GM12878 (cell line): ENCODE results near the gene CFAP99. TPM values are rescaled to one million over a fixed set of nuclear protein-coding genes. Genes with fewer than 3 reads are reported as not detected.

Experiments
- ATAC-seq: fragments of 200-7000 bp; cut with Tn5 transposase; 3 replicates; pipeline ENCODE4 v1.9.1; 2020; ENCODE audit warnings: mild to moderate bottlenecking, moderate library complexity
- BruUV-seq: library from RNA; stranded (reverse); fragments of 400-500 nt; replicated peaks from 2 replicates; lab custom pipeline; 2021; lab: Mats Ljungman, UMichigan
- CTCF ChIA-PET: fragments of 300-600 bp; sonication (Branson Sonifier 250); formaldehyde crosslinking; extraction: SDS; loops from one replicate; lab custom pipeline; 2021; ENCODE audit warnings: inconsistent platforms; lab: Yijun Ruan, JAX
- POLR2A ChIA-PET: fragments of 350-600 bp; formaldehyde crosslinking; extraction: SDS; loops from one replicate; lab custom pipeline; 2021; ENCODE audit warnings: inconsistent platforms; lab: Charles Lee
- RAD21 ChIA-PET: fragments of 300-600 bp; sonication (Branson Sonifier 250); formaldehyde crosslinking; loops from one replicate; lab custom pipeline; 2023; ENCODE audit warnings: antibody characterized with exemption; ENCODE audit not compliant: unreplicated experiment; lab: Charles Lee
- SMC1A ChIA-PET: fragments of 300-600 bp; sonication (Branson Sonifier 250); formaldehyde crosslinking; loops from one replicate; lab custom pipeline; 2023; ENCODE audit not compliant: unreplicated experiment, uncharacterized antibody; lab: Charles Lee
- DNase-seq: peaks from one replicate; pipeline ENCODE4 v3.0.0-alpha.2; 2011; ENCODE audit warnings: low read depth, low spot score
- FAIRE-seq: peaks from 3 replicates; lab custom pipeline; 2011; peaks lifted over from hg19 to GRCh38; lab: Jason Lieb, UNC
- H2AFZ ChIP-seq: 2 replicates; pipeline ENCODE4 v1.6.0; 2011; ENCODE audit warnings: low read depth, low read length, control low read depth; ENCODE audit not compliant: control insufficient read depth
- H3K27ac ChIP-seq: 2 replicates; pipeline ENCODE4 v1.5.1; 2011; ENCODE audit warnings: control low read depth; ENCODE audit not compliant: control insufficient read depth, insufficient read depth
- H3K27me3 ChIP-seq, 2 experiments: replicated peaks in 1 of 2; 2 replicates each; pipeline versions ENCODE4 v1.6.0 to v1.6.1; 2011; ENCODE audit warnings: low read length in 1 of 2; ENCODE audit not compliant: control insufficient read depth in 2 of 2, insufficient read depth in 2 of 2
- H3K36me3 ChIP-seq, 2 experiments: 2 replicates each; pipeline ENCODE4 v1.5.1; 2011; ENCODE audit warnings: low read length in 1 of 2; ENCODE audit not compliant: control insufficient read depth in 2 of 2, insufficient read depth in 2 of 2
- H3K4me1 ChIP-seq: 2 replicates; pipeline ENCODE4 v1.6.1; 2011; ENCODE audit warnings: mild to moderate bottlenecking, low read length, moderate library complexity, mixed read lengths; ENCODE audit not compliant: control insufficient read depth, insufficient read depth
- H3K4me2 ChIP-seq: 2 replicates; pipeline ENCODE4 v1.6.0; 2011; ENCODE audit warnings: control low read depth; ENCODE audit not compliant: control insufficient read depth, insufficient read depth
- H3K4me3 ChIP-seq: fragments of 200-600 bp; sonication (generic); 2 replicates; pipeline ENCODE4 v1.5.1; 2016
- H3K79me2 ChIP-seq: 2 replicates; pipeline ENCODE4 v1.6.0; 2011; ENCODE audit warnings: low read length; ENCODE audit not compliant: control insufficient read depth, insufficient read depth
- H3K9ac ChIP-seq: 2 replicates; pipeline ENCODE4 v1.8.0; 2011; ENCODE audit warnings: low read length, control low read depth, mixed read lengths; ENCODE audit not compliant: control insufficient read depth, insufficient read depth
- H3K9me3 ChIP-seq: replicated peaks from 3 replicates; pipeline ENCODE4 v1.5.1; 2011; ENCODE audit warnings: mild to moderate bottlenecking, low read length; ENCODE audit not compliant: control insufficient read depth, insufficient read depth
- H4K20me1 ChIP-seq: 2 replicates; pipeline ENCODE4 v1.6.0; 2011; ENCODE audit not compliant: control insufficient read depth, insufficient read depth
- BCL3 ChIP-seq: IDR thresholded peaks from 2 replicates; pipeline ENCODE4 v1.6.1; 2011; ENCODE audit warnings: borderline replicate concordance, low read depth, mild to moderate bottlenecking, moderate library complexity, low read length; ENCODE audit not compliant: insufficient read depth, poor library complexity, severe bottlenecking
- EED ChIP-seq: sonication (generic); IDR thresholded peaks from 2 replicates; pipeline ENCODE4 v1.6.1; 2016; ENCODE audit warnings: antibody characterized with exemption, low read depth
- FOS ChIP-seq: IDR thresholded peaks from 3 replicates; pipeline ENCODE4 v1.6.1; 2011; ENCODE audit warnings: borderline replicate concordance; ENCODE audit not compliant: insufficient read length; ENCODE audit errors: extremely low read depth
- IRF3 ChIP-seq: fragments of 450-650 bp; IDR thresholded peaks from 2 replicates; pipeline ENCODE4 v1.6.1; 2014; ENCODE audit warnings: mild to moderate bottlenecking
- JUNB ChIP-seq: IDR thresholded peaks from 2 replicates; pipeline ENCODE4 v1.6.1; 2016; ENCODE audit warnings: antibody characterized with exemption, mild to moderate bottlenecking
- JUND ChIP-seq: IDR thresholded peaks from 2 replicates; pipeline ENCODE4 v1.6.1; 2012; ENCODE audit warnings: low read depth, mild to moderate bottlenecking, low read length, improper control_type of control experiment, moderate library complexity
- MYB ChIP-seq: fragments of 150-350 bp; IDR thresholded peaks from 2 replicates; pipeline ENCODE4 v1.6.1; 2014; ENCODE audit warnings: mild to moderate bottlenecking, low read depth, low read length, borderline replicate concordance
- PAX5 ChIP-seq: IDR thresholded peaks from 2 replicates; pipeline ENCODE4 v1.6.1; 2011; ENCODE audit warnings: low read depth, low read length, borderline replicate concordance
- PML ChIP-seq: IDR thresholded peaks from 2 replicates; pipeline ENCODE4 v1.6.1; 2012; ENCODE audit warnings: low read length, inconsistent platforms
- RELA ChIP-seq: fragments of 450-650 bp; IDR thresholded peaks from 2 replicates; pipeline ENCODE4 v1.8.0; 2014; ENCODE audit warnings: borderline replicate concordance; ENCODE audit not compliant: partially characterized antibody
- ZBTB4 ChIP-seq: fragments of 450-650 bp; formaldehyde crosslinking; IDR thresholded peaks from 2 replicates; pipeline ENCODE4 v1.4.0; 2022; ENCODE audit warnings: mild to moderate bottlenecking, moderate library complexity
- WGBS: methylation state at CpG from one replicate; pipeline ENCODE4 v1.1.6; 2016; ENCODE audit warnings: low lambda C conversion rate; ENCODE audit not compliant: insufficient replicate concordance, insufficient coverage; ENCODE audit errors: missing lambda C conversion rate; 5-methylcytosine and 5-hydroxymethylcytosine counted together
- in situ Hi-C: fragments of 300-500 bp; cut with MboI; formaldehyde crosslinking; loops from 9 replicates; pipeline ENCODE4 v1.14.3; 2018; ENCODE audit warnings: mixed read lengths
- intact Hi-C: fragments of 100-400 bp; cut with micrococcal nuclease; formaldehyde crosslinking; loops from one replicate; pipeline ENCODE4 v1.14.2; 2022; ENCODE audit not compliant: unreplicated experiment
- polyA plus RNA-seq, 11 experiments: library from polyadenylated mRNA; depleted of rRNA in 4 of 11; unstranded in 6 of 11; stranded (reverse) in 5 of 11; fragments of >200 nt; fragmentation: Nextera tagmentation in 4 of 11; fragmentation: Illumina TruSeq in 1 of 11; extraction: Ambion mirVana in 4 of 11; extraction: Trizol in 1 of 11; gene quantifications; 1 replicate in 1 of 11; 2 replicates in 10 of 11; pipeline versions ENCODE4 v1.2.1 to v1.2.3, GENCODE V29; 2011 to 2016; ENCODE audit warnings: inconsistent platforms in 2 of 11, missing spikeins in 2 of 11, low read depth in 1 of 11
- total RNA-seq, 4 experiments: library from RNA; depleted of rRNA in 3 of 4; stranded (reverse); fragments of >200 nt in 3 of 4; fragmentation: Illumina TruSeq in 1 of 4; extraction: Trizol in 1 of 4; gene quantifications; 2 replicates each; pipeline versions ENCODE4 v1.2.1 to v1.2.3, GENCODE V29; 2013 to 2021
- TF ChIP-seq, protein P1 (sequence below): fragments of 450-650 bp; IDR thresholded peaks from 2 replicates; pipeline ENCODE4 v1.6.1; 2017; ENCODE audit warnings: mild to moderate bottlenecking, moderate library complexity

Gene CFAP99
- total and polyA plus RNA-seq, 10 of the 15 experiments (the other 5 are each of a cell fraction or from before 2014, with no cell fraction given), result not detected

DNA sequence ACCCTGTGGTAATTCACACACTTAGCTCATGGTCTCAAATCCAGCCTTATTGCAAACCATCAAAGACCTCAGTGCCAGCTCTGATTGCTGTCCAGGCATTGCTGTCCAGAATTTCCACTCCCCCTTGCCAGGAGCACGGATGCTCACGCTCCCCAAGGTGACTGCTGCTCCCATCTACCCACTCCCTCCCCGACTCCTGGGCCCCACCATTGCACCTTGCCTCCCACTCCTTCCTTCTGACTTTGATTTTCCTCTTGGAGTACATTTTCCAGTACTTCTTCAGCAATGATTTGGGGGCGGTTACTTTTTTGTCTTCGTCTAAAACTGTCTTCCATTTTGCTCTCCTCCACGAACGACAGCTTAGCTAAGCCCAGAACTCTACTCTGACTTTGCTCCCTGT is 11.8 kb upstream of the CFAP99 start (continued):
- TF ChIP-seq, protein P1, sequence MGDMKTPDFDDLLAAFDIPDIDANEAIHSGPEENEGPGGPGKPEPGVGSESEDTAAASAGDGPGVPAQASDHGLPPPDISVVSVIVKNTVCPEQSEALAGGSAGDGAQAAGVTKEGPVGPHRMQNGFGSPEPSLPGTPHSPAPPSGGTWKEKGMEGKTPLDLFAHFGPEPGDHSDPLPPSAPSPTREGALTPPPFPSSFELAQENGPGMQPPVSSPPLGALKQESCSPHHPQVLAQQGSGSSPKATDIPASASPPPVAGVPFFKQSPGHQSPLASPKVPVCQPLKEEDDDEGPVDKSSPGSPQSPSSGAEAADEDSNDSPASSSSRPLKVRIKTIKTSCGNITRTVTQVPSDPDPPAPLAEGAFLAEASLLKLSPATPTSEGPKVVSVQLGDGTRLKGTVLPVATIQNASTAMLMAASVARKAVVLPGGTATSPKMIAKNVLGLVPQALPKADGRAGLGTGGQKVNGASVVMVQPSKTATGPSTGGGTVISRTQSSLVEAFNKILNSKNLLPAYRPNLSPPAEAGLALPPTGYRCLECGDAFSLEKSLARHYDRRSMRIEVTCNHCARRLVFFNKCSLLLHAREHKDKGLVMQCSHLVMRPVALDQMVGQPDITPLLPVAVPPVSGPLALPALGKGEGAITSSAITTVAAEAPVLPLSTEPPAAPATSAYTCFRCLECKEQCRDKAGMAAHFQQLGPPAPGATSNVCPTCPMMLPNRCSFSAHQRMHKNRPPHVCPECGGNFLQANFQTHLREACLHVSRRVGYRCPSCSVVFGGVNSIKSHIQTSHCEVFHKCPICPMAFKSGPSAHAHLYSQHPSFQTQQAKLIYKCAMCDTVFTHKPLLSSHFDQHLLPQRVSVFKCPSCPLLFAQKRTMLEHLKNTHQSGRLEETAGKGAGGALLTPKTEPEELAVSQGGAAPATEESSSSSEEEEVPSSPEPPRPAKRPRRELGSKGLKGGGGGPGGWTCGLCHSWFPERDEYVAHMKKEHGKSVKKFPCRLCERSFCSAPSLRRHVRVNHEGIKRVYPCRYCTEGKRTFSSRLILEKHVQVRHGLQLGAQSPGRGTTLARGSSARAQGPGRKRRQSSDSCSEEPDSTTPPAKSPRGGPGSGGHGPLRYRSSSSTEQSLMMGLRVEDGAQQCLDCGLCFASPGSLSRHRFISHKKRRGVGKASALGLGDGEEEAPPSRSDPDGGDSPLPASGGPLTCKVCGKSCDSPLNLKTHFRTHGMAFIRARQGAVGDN, result no peak
- TF ChIP-seq IRF3, result no peak
- TF ChIP-seq MYB, result no peak
- no peak for TF ChIP-seq PML
- no peak for TF ChIP-seq BCL3
- TF ChIP-seq, all 136 proteins: peak for 0

DNA sequence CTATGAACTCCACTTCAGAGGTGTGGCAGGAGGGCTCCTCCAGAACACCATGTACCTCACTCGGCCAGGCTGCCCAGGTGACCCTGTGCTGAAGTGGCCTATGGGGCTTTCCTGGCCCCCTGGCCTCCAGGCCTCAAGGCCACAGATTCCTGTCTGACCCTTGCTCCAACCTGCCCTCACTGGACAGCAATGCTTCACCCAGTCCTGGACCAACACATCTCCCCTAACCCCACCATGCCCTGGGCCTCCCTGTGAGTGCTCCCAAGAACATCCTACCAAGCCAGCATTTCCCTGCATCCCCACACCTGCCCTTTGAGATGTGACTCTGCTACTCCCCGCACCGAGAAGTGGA is 10.8 kb upstream of the CFAP99 start:
- Histone ChIP-seq H3K36me3 (no peaks in the 10 kb centered on the region), H3K9me3 (no peaks in the 10 kb centered on the region), H3K27ac (no peak overlapping the region), H3K9ac (no peak overlapping the region), H3K79me2 (no peaks in the 10 kb centered on the region), H3K27me3 (no peaks in the 10 kb centered on the region), H3K4me3 (no peak overlapping the region), H3K4me1 (peaks cover 17% of the 10 kb centered on the region), H4K20me1 (no peaks in the 10 kb centered on the region), H2AFZ (no peak overlapping the region), H3K4me2 (no peak overlapping the region)
- ChIA-PET POLR2A (no interaction called here), SMC1A (no interaction called here), RAD21 (no interaction called here), CTCF (no interaction called here)
- no peak for FAIRE-seq
- ATAC-seq, result no peak
- intact Hi-C loops, result no loop called here
- no peak for DNase-seq
- no TSS peak for BruUV-seq
- in situ Hi-C loops, result no loop called here
- 68% methylated on average over 2 of the region's 3 CpGs for WGBS
- TF ChIP-seq EED (no peak), RELA (no peak), PAX5 (no peak), ZBTB4 (CRISPR knock-in tag) (no peak), JUND (no peak), IRF3 (no peak), JUNB (no peak), FOS (no peak)
